Endothelial cell of umbilical vein (primary cell): Measurements from ENCODE around the gene LYZL6. TPM values are rescaled to one million over a fixed set of nuclear protein-coding genes. Genes with fewer than 3 reads are reported as not detected.

ENCODE experiments used
- BruUV-seq: library from RNA; stranded (reverse); fragments of 400-500 nt; replicated peaks from 2 replicates; lab custom pipeline; 2021; lab: Mats Ljungman, UMichigan
- CTCF ChIA-PET: fragments of 300-600, 350-600 bp; sonication (Branson Sonifier 250); formaldehyde crosslinking; loops from one replicate; lab custom pipeline; 2021; ENCODE audit warnings: antibody characterized with exemption, inconsistent platforms; lab: Charles Lee
- POLR2A ChIA-PET: fragments of 300-600, 350-600 bp; sonication (Branson Sonifier 250); formaldehyde crosslinking; loops from one replicate; lab custom pipeline; 2021; ENCODE audit warnings: antibody characterized with exemption, inconsistent platforms; lab: Charles Lee
- DNase-seq: peaks from one replicate; pipeline ENCODE4 v3.0.0-alpha.2; 2011; ENCODE audit warnings: low read depth, low spot score
- FAIRE-seq: peaks from 2 replicates; lab custom pipeline; 2011; peaks lifted over from hg19 to GRCh38; lab: Jason Lieb, UNC
- H2AFZ ChIP-seq: 2 replicates; pipeline ENCODE4 v1.6.0; 2012; ENCODE audit warnings: low read depth, low read length, control low read depth, inconsistent platforms
- H3K27ac ChIP-seq: 2 replicates; pipeline ENCODE4 v1.5.1; 2011; ENCODE audit warnings: low read depth, mild to moderate bottlenecking, control low read depth, low read length, moderate library complexity; ENCODE audit not compliant: insufficient read depth
- H3K27me3 ChIP-seq, 2 experiments: 2 replicates each; pipeline versions ENCODE4 v1.6.0 to v1.6.1; 2011; ENCODE audit warnings: low read length in 2 of 2, mixed read lengths in 1 of 2; ENCODE audit not compliant: control insufficient read depth in 2 of 2, insufficient read depth in 2 of 2
- H3K36me3 ChIP-seq, 2 experiments: 2 replicates in 1 of 2; 3 replicates in 1 of 2; pipeline ENCODE4 v1.5.1; 2011; ENCODE audit warnings: low read length in 2 of 2, mild to moderate bottlenecking in 1 of 2, moderate library complexity in 1 of 2; ENCODE audit not compliant: control insufficient read depth in 2 of 2, insufficient read depth in 2 of 2; ENCODE audit errors: extremely low read depth in 1 of 2
- H3K4me1 ChIP-seq: 3 replicates; pipeline ENCODE4 v1.5.1; 2011; ENCODE audit warnings: mild to moderate bottlenecking, low read length; ENCODE audit not compliant: control insufficient read depth, insufficient read depth; ENCODE audit errors: extremely low read depth
- H3K4me2 ChIP-seq: 2 replicates; pipeline ENCODE4 v1.6.1; 2011; ENCODE audit warnings: low read length, control low read depth, mixed read lengths; ENCODE audit not compliant: insufficient read depth
- H3K4me3 ChIP-seq, 3 experiments: fragments of 200-600 bp in 1 of 3; sonication (generic), shearing (Covaris generic) in 1 of 3; replicated peaks in 1 of 3; 2 replicates each; pipeline ENCODE4 v1.5.1; 2011 to 2016; ENCODE audit warnings: control low read depth in 3 of 3, low read length in 3 of 3, mild to moderate bottlenecking in 2 of 3, inconsistent platforms in 1 of 3, low read depth in 1 of 3, moderate library complexity in 1 of 3; ENCODE audit not compliant: insufficient read depth in 1 of 3
- H3K79me2 ChIP-seq: 2 replicates; pipeline ENCODE4 v1.6.0; 2012; ENCODE audit warnings: low read length, inconsistent platforms; ENCODE audit not compliant: control insufficient read depth, insufficient read depth
- H3K9ac ChIP-seq: replicated peaks from 2 replicates; pipeline ENCODE3; 2011; ENCODE audit warnings: low read length, control low read depth; ENCODE audit not compliant: insufficient read depth; ENCODE audit errors: extremely low read depth
- H3K9me1 ChIP-seq: replicated peaks from 3 replicates; pipeline ENCODE4 v1.6.0; 2011; ENCODE audit warnings: mild to moderate bottlenecking, low read length; ENCODE audit not compliant: control insufficient read depth, insufficient read depth; ENCODE audit errors: extremely low read depth
- H3K9me3 ChIP-seq: replicated peaks from 2 replicates; pipeline ENCODE4 v1.5.1; 2012; ENCODE audit warnings: low read length, inconsistent platforms; ENCODE audit not compliant: control insufficient read depth, insufficient read depth
- H4K20me1 ChIP-seq: replicated peaks from 2 replicates; pipeline ENCODE3; 2011; ENCODE audit warnings: mild to moderate bottlenecking, low read length; ENCODE audit not compliant: control insufficient read depth, insufficient read depth; ENCODE audit errors: extremely low read depth
- CTCF ChIP-seq, 2 donors: IDR thresholded peaks; 1 replicate in 1 of 2; 2 replicates in 1 of 2; pipeline ENCODE4 v1.5.1; 2011; ENCODE audit warnings: low read length in 2 of 2, mild to moderate bottlenecking in 2 of 2, moderate library complexity in 2 of 2, control low read depth in 1 of 2, inconsistent platforms in 1 of 2, low read depth in 1 of 2; ENCODE audit not compliant: insufficient read depth in 1 of 2; ENCODE audit errors: extremely low read depth in 1 of 2
- EZH2 ChIP-seq: IDR thresholded peaks from 2 replicates; pipeline ENCODE4 v1.6.1; 2012; ENCODE audit warnings: borderline replicate concordance, low read depth, mild to moderate bottlenecking, moderate library complexity, low read length, inconsistent platforms; ENCODE audit not compliant: severe bottlenecking
- FOS ChIP-seq: IDR thresholded peaks from 2 replicates; pipeline ENCODE4 v1.6.1; 2011; ENCODE audit warnings: mild to moderate bottlenecking, low read length, moderate library complexity, borderline replicate concordance; ENCODE audit not compliant: insufficient read depth
- GATA2 ChIP-seq: IDR thresholded peaks from 2 replicates; pipeline ENCODE4 v1.7.0; 2011; ENCODE audit warnings: low read depth, mild to moderate bottlenecking, moderate library complexity, mixed read lengths, low read length; ENCODE audit not compliant: insufficient read length, insufficient read depth
- JUN ChIP-seq: IDR thresholded peaks from 2 replicates; pipeline ENCODE4 v1.6.1; 2011; ENCODE audit warnings: borderline replicate concordance, low read depth; ENCODE audit not compliant: insufficient read length, insufficient read depth
- MAX ChIP-seq: IDR thresholded peaks from 2 replicates; pipeline ENCODE4 v1.6.1; 2011; ENCODE audit not compliant: insufficient read depth, insufficient read length
- MYC ChIP-seq: IDR thresholded peaks from one replicate; pipeline ENCODE4 v1.6.1; 2011; ENCODE audit warnings: mild to moderate bottlenecking, low read depth, low read length
- POLR2A ChIP-seq: IDR thresholded peaks from 2 replicates; pipeline ENCODE4 v1.6.1; 2012; ENCODE audit warnings: low read depth, mild to moderate bottlenecking, control low read depth, low read length
- POLR2AphosphoS5 ChIP-seq: IDR thresholded peaks from 2 replicates; pipeline ENCODE4 v1.6.1; 2012; ENCODE audit warnings: low read depth, mild to moderate bottlenecking, control low read depth, low read length, moderate library complexity; ENCODE audit not compliant: insufficient read depth
- dilution Hi-C: fragments of 300-500 bp; cut with MboI; formaldehyde crosslinking; loops from one replicate; pipeline ENCODE4 v1.15.0; 2019; ENCODE audit warnings: low sequenced_read_pairs; ENCODE audit not compliant: extremely low pct_ligation_motif_present
- intact Hi-C: fragments of 100-400 bp; cut with micrococcal nuclease; formaldehyde crosslinking; loops from one replicate; pipeline ENCODE4 v1.10.0; 2022
- polyA plus RNA-seq, 4 experiments: library from polyadenylated mRNA; depleted of rRNA in 3 of 4; stranded (reverse) in 3 of 4; unstranded in 1 of 4; fragments of >200 nt; gene quantifications; 2 replicates each; pipeline versions ENCODE4 v1.2.1 to v1.2.3, GENCODE V29; 2011 to 2012; ENCODE audit warnings: missing spikeins in 1 of 4
- total RNA-seq: library from RNA; stranded (reverse); gene quantifications from 2 replicates; pipeline ENCODE4 v1.2.3, GENCODE V29; 2021

LYZL6 gene
- total and polyA plus RNA-seq, 2 donors (not counting 3 experiments of a cell fraction or from before 2014, with no cell fraction given), result not detected

GRCh38 chr17:35906926-35907637, 36.4 kb downstream of the LYZL6 start:
- no peaks in the 10 kb centered on the region for H3K4me1 ChIP-seq
- no peaks in the 10 kb centered on the region for H4K20me1 ChIP-seq
- FAIRE-seq (no peak), DNase-seq (no peak)
- ChIA-PET POLR2A (no interaction called here), CTCF (no interaction called here)
- H3K4me3 ChIP-seq, result no peak overlapping the region
- no peaks in the 10 kb centered on the region for H3K79me2 ChIP-seq
- no peaks in the 10 kb centered on the region for H3K27me3 ChIP-seq
- BruUV-seq, result no TSS peak
- no peaks in the 10 kb centered on the region for H3K36me3 ChIP-seq
- H3K4me2 ChIP-seq, result no peak overlapping the region
- dilution Hi-C loops, result no loop called here
- no peak overlapping the region for H2AFZ ChIP-seq
- H3K9ac ChIP-seq, result no peak overlapping the region
- H3K27ac ChIP-seq, result no peak overlapping the region
- no peaks in the 10 kb centered on the region for H3K9me1 ChIP-seq
- intact Hi-C loops, result no loop called here
- no peaks in the 10 kb centered on the region for H3K9me3 ChIP-seq
- TF ChIP-seq JUN (no peak), POLR2A (no peak), FOS (no peak), GATA2 (no peak), MAX (no peak), MYC (no peak), CTCF (IDR thresholded peaks at IDR 0.05; ENCODE audit: extremely low read depth in 1 of 2, insufficient read depth in 1 of 2, low read depth in 1 of 2, low read length in 2 of 2) (no peak), POLR2AphosphoS5 (no peak), EZH2 (no peak)
